PC-3 (cell line): ENCODE data around the gene CD58. TPM values are rescaled to one million over a fixed set of nuclear protein-coding genes. Genes with fewer than 3 reads are reported as not detected.

Experiments
- ATAC-seq: fragments of 200-7000 bp; cut with Tn5 transposase; 2 replicates; pipeline ENCODE4 v1.9.1; 2020; ENCODE audit warnings: mild to moderate bottlenecking, moderate library complexity
- BruUV-seq: library from RNA; stranded (reverse); fragments of 400-500 nt; replicated peaks from 2 replicates; lab custom pipeline; 2021; lab: Mats Ljungman, UMichigan
- CTCF ChIA-PET: fragments of 300-600 bp; sonication (Branson Sonifier 250); formaldehyde crosslinking; loops from one replicate; lab custom pipeline; 2022; ENCODE audit warnings: antibody characterized with exemption; lab: Charles Lee
- POLR2A ChIA-PET: fragments of 300-600 bp; sonication (Branson Sonifier 250); formaldehyde crosslinking; loops from one replicate; lab custom pipeline; 2022; ENCODE audit warnings: antibody characterized with exemption; ENCODE audit not compliant: unreplicated experiment; lab: Charles Lee
- DNase-seq: peaks from one replicate; pipeline ENCODE4 v3.0.0-alpha.2; 2015
- H2AFZ ChIP-seq: fragments of 300-600 bp; sonication (generic); 2 replicates; pipeline ENCODE4 v1.6.0; 2016; ENCODE audit warnings: antibody characterized with exemption, low read length
- H3F3A ChIP-seq: fragments of 300-600 bp; sonication (generic); one replicate; pipeline ENCODE4 v1.6.0; 2017; ENCODE audit warnings: antibody characterized with exemption, low read length, control low read depth, mild to moderate bottlenecking; ENCODE audit not compliant: unreplicated experiment
- H3K27ac ChIP-seq: fragments of 300-600 bp; sonication (generic); 2 replicates; pipeline ENCODE4 v1.5.1; 2016; ENCODE audit warnings: mild to moderate bottlenecking, low read length
- H3K27me3 ChIP-seq: fragments of 300-600 bp; sonication (generic); 2 replicates; pipeline ENCODE4 v1.6.1; 2016; ENCODE audit warnings: low read length, mixed read lengths
- H3K36me3 ChIP-seq: fragments of 300-600 bp; sonication (generic); 2 replicates; pipeline ENCODE4 v1.6.1; 2016; ENCODE audit warnings: low read depth, mixed run types, low read length, mixed read lengths
- H3K4me1 ChIP-seq: fragments of 300-600 bp; sonication (generic); 2 replicates; pipeline ENCODE4 v1.5.1; 2016; ENCODE audit warnings: low read length; ENCODE audit not compliant: insufficient read depth
- H3K4me2 ChIP-seq: fragments of 300-600 bp; sonication (generic); 2 replicates; pipeline ENCODE4 v1.6.0; 2016; ENCODE audit warnings: low read length
- H3K4me3 ChIP-seq: fragments of 300-600 bp; sonication (generic); 2 replicates; pipeline ENCODE4 v1.5.1; 2016; ENCODE audit warnings: mild to moderate bottlenecking, low read length, mixed read lengths
- H3K79me2 ChIP-seq: fragments of 300-600 bp; sonication (generic); 2 replicates; pipeline ENCODE4 v1.6.1; 2017; ENCODE audit warnings: low read length, mixed read lengths
- H3K9ac ChIP-seq: fragments of 300-600 bp; sonication (generic); 2 replicates; pipeline ENCODE4 v1.6.0; 2016; ENCODE audit warnings: mild to moderate bottlenecking, low read length
- H3K9me2 ChIP-seq: fragments of 300-600 bp; sonication (generic); replicated peaks from 2 replicates; pipeline ENCODE4 v1.6.1; 2016; ENCODE audit warnings: mixed run types, low read length, mixed read lengths
- H3K9me3 ChIP-seq: fragments of 300-600 bp; sonication (generic); 2 replicates; pipeline ENCODE4 v1.6.1; 2016; ENCODE audit warnings: low read length, mixed read lengths
- H4K20me1 ChIP-seq: fragments of 300-600 bp; sonication (generic); 2 replicates; pipeline ENCODE4 v1.6.1; 2016; ENCODE audit warnings: low read length, mixed read lengths
- CTCF ChIP-seq: fragments of 300-600 bp; sonication (generic); conservative IDR thresholded peaks from 2 replicates; pipeline ENCODE4 v1.5.1; 2017; ENCODE audit warnings: antibody characterized with exemption, low read depth, mild to moderate bottlenecking, low read length
- EZH2 ChIP-seq: fragments of 300-600 bp; sonication (generic); IDR thresholded peaks from one replicate; pipeline ENCODE4 v1.6.1; 2017; ENCODE audit warnings: antibody characterized with exemption, mild to moderate bottlenecking, low read length; ENCODE audit not compliant: unreplicated experiment
- EZH2phosphoT487 ChIP-seq: fragments of 300-600 bp; sonication (generic); IDR thresholded peaks from 2 replicates; pipeline ENCODE4 v1.6.1; 2018; ENCODE audit warnings: mild to moderate bottlenecking, antibody characterized with exemption, low read length, borderline replicate concordance
- intact Hi-C: fragments of 100-400 bp; cut with micrococcal nuclease; formaldehyde crosslinking; loops from 2 replicates; pipeline ENCODE4 v1.9.0; 2023
- total RNA-seq: library from RNA; depleted of rRNA; stranded (reverse); fragments of >200 nt; gene quantifications from 2 replicates; pipeline ENCODE4 v1.2.3, GENCODE V29; 2014

CD58 gene
- total RNA-seq, 1 experiment from 2014 or later = 26.9 TPM

GRCh38 chr1:116508984-116509980 is 61.5 kb downstream of the CD58 start:
- H3K36me3 ChIP-seq = no peaks in the 10 kb centered on the region
- no peaks in the 10 kb centered on the region for H3K79me2 ChIP-seq
- H3K27me3 ChIP-seq = no peaks in the 10 kb centered on the region
- CTCF ChIA-PET = interaction anchor here (0.6 to 1.0 kb wide), 2 partner anchors 16 to 47 kb away, joined by 3 to 4 read pairs; no protein-coding TSS in a partner anchor
- TF ChIP-seq EZH2 (no peak), EZH2phosphoT487 (no peak), CTCF (no peak)
- no peak overlapping the region for H2AFZ ChIP-seq
- DNase-seq = peak; percentile 70
- H4K20me1 ChIP-seq = no peaks in the 10 kb centered on the region
- ATAC-seq = peak; percentile 59
- H3K27ac ChIP-seq = peak overlapping the region; percentile 93
- H3K4me3 ChIP-seq = peak overlapping the region; percentile 2; the same call in 1 of the 2 replicates
- peaks cover 17% of the 10 kb centered on the region for H3F3A ChIP-seq
- H3K9me3 ChIP-seq = no peaks in the 10 kb centered on the region
- POLR2A ChIA-PET = no interaction called here
- H3K9me2 ChIP-seq = no peaks in the 10 kb centered on the region
- peak overlapping the region; percentile 54 for H3K4me2 ChIP-seq
- intact Hi-C loops = loop anchor here (2.0 kb wide), 1 partner anchor 28 kb away; no protein-coding TSS in a partner anchor
- BruUV-seq = no TSS peak
- peak overlapping the region; percentile 60 for H3K9ac ChIP-seq
- peaks cover 64% of the 10 kb centered on the region for H3K4me1 ChIP-seq

- Histone ChIP-seq H3K27ac (peak overlapping the region; percentile 93), H3K9me3 (no peaks in the 10 kb centered on the region), H3K9me2 (no peaks in the 10 kb centered on the region), H2AFZ (no peak overlapping the region), H3K9ac (peak overlapping the region; percentile 57), H3K4me2 (peak overlapping the region; percentile 54), H3K4me1 (peaks cover 65% of the 10 kb centered on the region), H3K79me2 (no peaks in the 10 kb centered on the region), H3K36me3 (no peaks in the 10 kb centered on the region), H3K4me3 (no peak overlapping the region), H4K20me1 (no peaks in the 10 kb centered on the region), H3F3A (peaks cover 16% of the 10 kb centered on the region), H3K27me3 (no peaks in the 10 kb centered on the region)
- ATAC-seq (no peak), DNase-seq (peak; percentile 88)
- TF ChIP-seq CTCF (no peak), EZH2phosphoT487 (no peak), EZH2 (no peak)
- BruUV-seq = no TSS peak
- intact Hi-C loops = loop anchor here (2.0 kb wide), 1 partner anchor 28 kb away; no protein-coding TSS in a partner anchor
- ChIA-PET CTCF (interaction anchor here (1.0 kb wide), 1 partner anchor 48 kb away, joined by 4 read pairs; no protein-coding TSS in a partner anchor), POLR2A (no interaction called here)
Measured at GRCh38 chr1:116508085-116508983, 62.5 kb downstream of the CD58 start.
